Measurements from ENCODE around the gene ZNF454.

The ZNF454 gene

GRCh38 chr5:178940569-178941360 lies at the start of gene ZNF454:
TSS of gene ZNF454 (plus strand) at chr5:178941198. CDS start at chr5:178942792, 1,594 bp downstream.
- no peak for DNase-seq (ENCODE audit: low read depth in 2 of 2)

GRCh38 chr5:178895615-178896571 lies 45.1 kb upstream of the ZNF454 start, which contains the start of gene ZFP2:
TSS of gene ZFP2 (plus strand) at chr5:178895913. CDS start at chr5:178931314, 35,401 bp downstream.
- DNase-seq (ENCODE audit: low read depth in 2 of 2), result no peak

- DNase-seq (ENCODE audit: low read depth in 2 of 2), result no peak
Measured at GRCh38 chr5:178899289-178899688, 41.7 kb upstream of the ZNF454 start.

GRCh38 chr5:178902849-178903248 lies 38.1 kb upstream of the ZNF454 start:
- DNase-seq (ENCODE audit: low read depth in 2 of 2), result no peak

- DNase-seq (ENCODE audit: low read depth in 2 of 2), result no peak
Measured at GRCh38 chr5:178931846-178932760, 8.9 kb upstream of the ZNF454 start.

- no peak for DNase-seq (ENCODE audit: low read depth in 2 of 2)
Measured at GRCh38 chr5:178941361-178941760, 363 bp downstream of the ZNF454 start.

GRCh38 chr5:178965465-178966055 lies 24.6 kb downstream of the ZNF454 start:
- DNase-seq (ENCODE audit: low read depth in 2 of 2), result no peak

- DNase-seq (ENCODE audit: low read depth in 2 of 2), result no peak
Measured at GRCh38 chr5:178981381-178981780, 40.4 kb downstream of the ZNF454 start.

- no peak for DNase-seq (ENCODE audit: low read depth in 2 of 2)
Measured at GRCh38 chr5:178982941-178983340, 41.9 kb downstream of the ZNF454 start.

GRCh38 chr5:178983728-178984127 lies 42.7 kb downstream of the ZNF454 start:
- DNase-seq (ENCODE audit: low read depth in 2 of 2), result no peak

- DNase-seq (ENCODE audit: low read depth in 2 of 2), result no peak
Measured at GRCh38 chr5:178984145-178985072, 43.4 kb downstream of the ZNF454 start.

- no peak for DNase-seq (ENCODE audit: low read depth in 2 of 2)
Measured at GRCh38 chr5:178986326-178986960, 45.4 kb downstream of the ZNF454 start.

- DNase-seq (ENCODE audit: low read depth in 2 of 2), result no peak
Measured at GRCh38 chr5:178988436-178989220, 47.6 kb downstream of the ZNF454 start.

GRCh38 chr5:178989311-178989710 lies 48.3 kb downstream of the ZNF454 start:
- DNase-seq (ENCODE audit: low read depth in 2 of 2), result no peak

- no peak for DNase-seq (ENCODE audit: low read depth in 2 of 2)
Measured at GRCh38 chr5:178990491-178990890, 49.5 kb downstream of the ZNF454 start.

GRCh38 chr5:178991190-178992145 lies 50.5 kb downstream of the ZNF454 start:
- no peak for DNase-seq (ENCODE audit: low read depth in 2 of 2)

GRCh38 chr5:178992291-178992895 lies 51.4 kb downstream of the ZNF454 start:
- no peak for DNase-seq (ENCODE audit: low read depth in 2 of 2)
